PC-9 (cell line): ENCODE data around the gene TMEM255A. TPM values are rescaled to one million over a fixed set of nuclear protein-coding genes. Genes with fewer than 3 reads are reported as not detected.

Experiments
- BruUV-seq: library from RNA; stranded (reverse); fragments of 400-500 nt; replicated peaks from 2 replicates; lab custom pipeline; 2021; lab: Mats Ljungman, UMichigan
- CTCF ChIA-PET: fragments of 300-600 bp; sonication (Branson Sonifier 250); formaldehyde crosslinking; loops from one replicate; lab custom pipeline; 2022; ENCODE audit warnings: antibody characterized with exemption; lab: Charles Lee
- POLR2A ChIA-PET: fragments of 300-600 bp; sonication (Branson Sonifier 250); formaldehyde crosslinking; loops from one replicate; lab custom pipeline; 2022; ENCODE audit warnings: antibody characterized with exemption; ENCODE audit not compliant: unreplicated experiment; lab: Charles Lee
- DNase-seq, 2 experiments: peaks; one replicate each; pipeline versions ENCODE4 v3.0.0 to v3.0.0-alpha.2; 2015 to 2022; ENCODE audit warnings: mixed read lengths in 1 of 2
- H2AFZ ChIP-seq: fragments of 200-600 bp; sonication (generic); 2 replicates; pipeline ENCODE4 v1.8.1; 2017; ENCODE audit warnings: antibody characterized with exemption
- H3F3A ChIP-seq: fragments of 200-600 bp; sonication (generic); 2 replicates; pipeline ENCODE4 v1.8.1; 2017; ENCODE audit warnings: antibody characterized with exemption, mild to moderate bottlenecking, low read depth; ENCODE audit not compliant: insufficient read depth
- H3K27ac ChIP-seq: fragments of 200-600 bp; sonication (generic); 2 replicates; pipeline ENCODE4 v1.6.1; 2016; ENCODE audit warnings: mixed run types
- H3K27me3 ChIP-seq: fragments of 200-600 bp; sonication (generic); 2 replicates; pipeline ENCODE4 v1.6.1; 2016; ENCODE audit warnings: low read depth, mixed run types; ENCODE audit not compliant: insufficient read depth
- H3K36me3 ChIP-seq: fragments of 200-600 bp; sonication (generic); 2 replicates; pipeline ENCODE4 v1.6.1; 2016; ENCODE audit warnings: low read depth, mixed run types
- H3K4me1 ChIP-seq: fragments of 200-600 bp; sonication (generic); replicated peaks from 2 replicates; pipeline ENCODE4 v1.6.1; 2016; ENCODE audit warnings: mixed run types; ENCODE audit not compliant: insufficient read depth
- H3K4me2 ChIP-seq: fragments of 200-600 bp; sonication (generic); 2 replicates; pipeline ENCODE4 v1.6.1; 2017; ENCODE audit warnings: mixed run types
- H3K4me3 ChIP-seq: fragments of 200-600 bp; sonication (generic); 2 replicates; pipeline ENCODE4 v1.6.1; 2016; ENCODE audit warnings: mixed run types
- H3K79me2 ChIP-seq: fragments of 200-600 bp; sonication (generic); 2 replicates; pipeline ENCODE4 v1.6.1; 2017; ENCODE audit warnings: low read depth, mixed run types
- H3K9me2 ChIP-seq: fragments of 200-600 bp; sonication (generic); 2 replicates; pipeline ENCODE4 v1.8.1; 2017; ENCODE audit warnings: mild to moderate bottlenecking; ENCODE audit not compliant: insufficient read depth
- H3K9me3 ChIP-seq: fragments of 200-600 bp; sonication (generic); 2 replicates; pipeline ENCODE4 v1.8.1; 2016; ENCODE audit warnings: low read depth; ENCODE audit not compliant: insufficient read depth
- H4K20me1 ChIP-seq: fragments of 200-600 bp; sonication (generic); 2 replicates; pipeline ENCODE4 v1.8.1; 2017; ENCODE audit not compliant: insufficient read depth
- CTCF ChIP-seq: fragments of 200-600 bp; sonication (generic); conservative IDR thresholded peaks from 2 replicates; pipeline ENCODE4 v1.6.1; 2017; ENCODE audit warnings: mixed run types, antibody characterized with exemption, mild to moderate bottlenecking, moderate library complexity
- EZH2 ChIP-seq: fragments of 200-600 bp; sonication (generic); IDR thresholded peaks from 2 replicates; pipeline ENCODE4 v1.8.0; 2017; ENCODE audit warnings: antibody characterized with exemption, low read depth
- intact Hi-C: fragments of 100-400 bp; cut with micrococcal nuclease; formaldehyde crosslinking; loops from one replicate; pipeline ENCODE4 v1.10.0; 2022; ENCODE audit not compliant: unreplicated experiment
- total RNA-seq: library from RNA; stranded (reverse); gene quantifications from 2 replicates; pipeline ENCODE4 v1.2.3, GENCODE V29; 2021

Gene TMEM255A
- total RNA-seq, 1 experiment from 2014 or later, result 16.7 TPM

- CTCF ChIA-PET, result no interaction called here
- intact Hi-C loops, result no loop called here
Observed at GRCh38 chrX:120262859-120263708, 48.2 kb downstream of the TMEM255A start.

GRCh38 chrX:120260369-120260768 lies 50.9 kb downstream of the TMEM255A start:
- Histone ChIP-seq H3K4me2 (no peak overlapping the region), H3K9me2 (no peaks in the 10 kb centered on the region), H2AFZ (no peak overlapping the region), H3K4me3 (no peak overlapping the region), H3K9me3 (no peaks in the 10 kb centered on the region), H3K36me3 (peaks cover 11% of the 10 kb centered on the region; the same call in 1 of the 2 replicates), H3F3A (no peaks in the 10 kb centered on the region; the same call in 1 of the 2 replicates), H3K79me2 (no peaks in the 10 kb centered on the region), H3K4me1 (no peaks in the 10 kb centered on the region), H3K27ac (no peak overlapping the region), H3K27me3 (no peaks in the 10 kb centered on the region), H4K20me1 (peaks cover 4% of the 10 kb centered on the region; the same call in 1 of the 2 replicates)
- CTCF ChIA-PET, result no interaction called here
- POLR2A ChIA-PET, result interaction anchor here (0.6 to 1.2 kb wide), 3 partner anchors 9 to 300 kb away, joined by 4 to 7 read pairs (median 5); partner anchors contain the start of genes CUL4B and ZBTB33
- intact Hi-C loops, result no loop called here
- TF ChIP-seq EZH2 (no peak), CTCF (no peak)
- BruUV-seq, result no TSS peak
- peak in 1 of 2 experiments; percentile 52 for DNase-seq

More at GRCh38 chrX:120262859-120263708, 48.2 kb downstream of the TMEM255A start:
- no peaks in the 10 kb centered on the region for H3K4me1 ChIP-seq
- no peaks in the 10 kb centered on the region for H3K27me3 ChIP-seq
- no TSS peak for BruUV-seq
- no peak overlapping the region for H3K27ac ChIP-seq
- no peaks in the 10 kb centered on the region for H3K79me2 ChIP-seq
- H3K9me2 ChIP-seq, result no peaks in the 10 kb centered on the region
- no peak overlapping the region for H2AFZ ChIP-seq
- TF ChIP-seq CTCF (no peak), EZH2 (no peak)
- no peaks in the 10 kb centered on the region for H3K9me3 ChIP-seq
- H3K4me3 ChIP-seq, result no peak overlapping the region
- no peak overlapping the region for H3K4me2 ChIP-seq
- no peaks in the 10 kb centered on the region for H3K36me3 ChIP-seq
- H3F3A ChIP-seq, result no peaks in the 10 kb centered on the region; the same call in 1 of the 2 replicates
- DNase-seq, result no peak
- no peaks in the 10 kb centered on the region for H4K20me1 ChIP-seq
- POLR2A ChIA-PET, result no interaction called here

GRCh38 chrX:120253784-120254183 lies 57.5 kb downstream of the TMEM255A start:
- Histone ChIP-seq H3K9me3 (no peaks in the 10 kb centered on the region), H3K36me3 (peaks cover 36% of the 10 kb centered on the region), H3K4me2 (no peak overlapping the region), H3F3A (peaks cover 7% of the 10 kb centered on the region; the same call in 1 of the 2 replicates), H2AFZ (no peak overlapping the region), H3K27me3 (no peaks in the 10 kb centered on the region), H4K20me1 (peaks cover 18% of the 10 kb centered on the region; the same call in 1 of the 2 replicates), H3K9me2 (no peaks in the 10 kb centered on the region), H3K79me2 (peaks cover 40% of the 10 kb centered on the region), H3K27ac (no peak overlapping the region), H3K4me1 (peaks cover 14% of the 10 kb centered on the region), H3K4me3 (no peak overlapping the region)
- no TSS peak for BruUV-seq
- TF ChIP-seq EZH2 (no peak), CTCF (no peak)
- CTCF ChIA-PET, result interaction anchor here (0.7 kb wide), 1 partner anchor 545 kb away, joined by 6 read pairs; no protein-coding TSS in a partner anchor
- intact Hi-C loops, result loop anchor here (5.0 kb wide), 1 partner anchor 214 kb away; the partner anchor contains the start of gene LAMP2
- no peak for DNase-seq
- POLR2A ChIA-PET, result no interaction called here
